Measurements from ENCODE around the gene RELL1. TPM values are rescaled to one million over a fixed set of nuclear protein-coding genes. Genes with fewer than 3 reads are reported as not detected.

The RELL1 gene
- 18.7 TPM for total RNA-seq

- peak; percentile 98 for ATAC-seq
Observed at GRCh38 chr4:37686373-37687193, at the start of gene RELL1. Gene RELL1, minus strand, starts transcription at chr4:37686376. Its CDS starts 89 bp downstream, at chr4:37686287.

- no peak for ATAC-seq
Observed at GRCh38 chr4:37735578-37735977, 49.4 kb upstream of the RELL1 start.

- ATAC-seq = no peak
Observed at GRCh38 chr4:37734989-37735388, 48.8 kb upstream of the RELL1 start.

GRCh38 chr4:37733240-37733867, 47.2 kb upstream of the RELL1 start:
- no peak for ATAC-seq

GRCh38 chr4:37732526-37733186, 46.5 kb upstream of the RELL1 start:
- no peak for ATAC-seq

GRCh38 chr4:37729649-37730004, 43.5 kb upstream of the RELL1 start:
- ATAC-seq = no peak

- ATAC-seq = no peak
Observed at GRCh38 chr4:37728064-37728463, 41.9 kb upstream of the RELL1 start.

- no peak for ATAC-seq
Observed at GRCh38 chr4:37727635-37728034, 41.5 kb upstream of the RELL1 start.

GRCh38 chr4:37726666-37727065, 40.5 kb upstream of the RELL1 start:
- ATAC-seq = no peak

GRCh38 chr4:37725718-37726117, 39.5 kb upstream of the RELL1 start:
- no peak for ATAC-seq

- no peak for ATAC-seq
Observed at GRCh38 chr4:37723067-37723466, 36.9 kb upstream of the RELL1 start.

GRCh38 chr4:37721995-37722638, 35.9 kb upstream of the RELL1 start:
- no peak for ATAC-seq

GRCh38 chr4:37719021-37719420, 32.8 kb upstream of the RELL1 start:
- ATAC-seq = no peak

GRCh38 chr4:37717576-37717975, 31.4 kb upstream of the RELL1 start:
- ATAC-seq = peak; percentile 28

GRCh38 chr4:37715889-37716402, 29.8 kb upstream of the RELL1 start:
- ATAC-seq = peak; percentile 42

GRCh38 chr4:37710491-37710890, 24.3 kb upstream of the RELL1 start:
- ATAC-seq = no peak

- no peak for ATAC-seq
Observed at GRCh38 chr4:37706032-37706431, 19.9 kb upstream of the RELL1 start.

GRCh38 chr4:37705571-37705970, 19.4 kb upstream of the RELL1 start:
- no peak for ATAC-seq

GRCh38 chr4:37699868-37700481, 13.8 kb upstream of the RELL1 start:
- no peak for ATAC-seq

- no peak for ATAC-seq
Observed at GRCh38 chr4:37697566-37697965, 11.4 kb upstream of the RELL1 start.

- peak; percentile 62 for ATAC-seq
Observed at GRCh38 chr4:37693450-37694190, 7.4 kb upstream of the RELL1 start.

GRCh38 chr4:37693030-37693429, 6.9 kb upstream of the RELL1 start:
- ATAC-seq = no peak

Measured in esophagus mucosa (tissue), 1 donor.